ENCODE data around the gene KRT83. TPM values are rescaled to one million over a fixed set of nuclear protein-coding genes. Genes with fewer than 3 reads are reported as not detected.
"Not testable (repeated sequence)": the region's sequence is repeated elsewhere in the genome, so short reads cannot be mapped to it uniquely, and the experiment has no call there.

KRT83 gene
- total RNA-seq, 2 experiments from 2014 or later: not detected

DNA sequence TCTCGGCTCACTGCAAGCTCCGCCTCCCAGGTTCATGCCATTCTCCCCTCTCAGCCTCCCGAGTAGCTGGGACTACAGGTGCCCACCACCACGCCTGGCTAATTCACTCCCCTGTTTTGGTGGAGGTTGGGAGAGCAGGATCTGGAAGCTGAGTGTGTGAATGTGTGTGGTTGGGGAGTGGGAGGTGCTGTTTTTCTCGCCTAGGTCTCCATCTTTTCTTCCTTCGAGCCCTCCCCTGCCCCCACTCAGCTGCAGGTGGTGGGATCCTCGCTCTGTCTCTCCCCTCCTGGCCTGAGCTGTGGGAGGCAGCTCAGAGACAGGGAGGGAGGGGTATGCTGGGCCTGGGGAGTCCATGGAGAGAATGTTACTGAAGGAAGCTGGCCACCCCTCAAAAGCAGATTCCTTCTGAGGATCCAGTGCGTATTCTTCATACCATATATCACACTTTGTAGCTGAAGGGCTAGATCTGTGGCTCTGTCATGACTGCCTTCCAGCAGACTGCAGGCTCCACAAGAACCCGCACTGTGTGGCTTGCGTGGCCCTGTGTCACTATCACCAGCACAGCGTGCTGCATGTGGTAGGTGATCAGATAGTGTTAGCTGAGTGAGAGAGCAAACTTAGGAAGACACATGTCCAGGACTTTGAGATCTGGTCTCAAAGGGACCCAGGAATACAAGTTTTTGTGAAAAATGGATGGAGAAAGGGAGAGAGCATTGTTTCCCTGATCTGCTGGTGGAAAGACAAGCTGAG lies 2.8 kb downstream of the KRT83 start:
- H3K36me3 Mint-ChIP-seq (ENCODE audit: low read depth): no peaks in the 10 kb centered on the region
- DNase-seq (no peak), ATAC-seq (no peak)
- ChIA-PET POLR2A (no interaction called here), CTCF (interaction anchor here (0.6 to 1.5 kb wide), 3 partner anchors 9 to 178 kb away, joined by 3 to 5 read pairs (median 3); no protein-coding TSS in a partner anchor)
- H3K27me3 Mint-ChIP-seq: peaks cover 12% of the 10 kb centered on the region
- no peaks in the 10 kb centered on the region for H3K4me1 Mint-ChIP-seq (ENCODE audit: low read depth)
- H3K9me3 Mint-ChIP-seq: no peaks in the 10 kb centered on the region
- intact Hi-C loops (cut with micrococcal nuclease): no loop called here
- TF ChIP-seq, protein P1, sequence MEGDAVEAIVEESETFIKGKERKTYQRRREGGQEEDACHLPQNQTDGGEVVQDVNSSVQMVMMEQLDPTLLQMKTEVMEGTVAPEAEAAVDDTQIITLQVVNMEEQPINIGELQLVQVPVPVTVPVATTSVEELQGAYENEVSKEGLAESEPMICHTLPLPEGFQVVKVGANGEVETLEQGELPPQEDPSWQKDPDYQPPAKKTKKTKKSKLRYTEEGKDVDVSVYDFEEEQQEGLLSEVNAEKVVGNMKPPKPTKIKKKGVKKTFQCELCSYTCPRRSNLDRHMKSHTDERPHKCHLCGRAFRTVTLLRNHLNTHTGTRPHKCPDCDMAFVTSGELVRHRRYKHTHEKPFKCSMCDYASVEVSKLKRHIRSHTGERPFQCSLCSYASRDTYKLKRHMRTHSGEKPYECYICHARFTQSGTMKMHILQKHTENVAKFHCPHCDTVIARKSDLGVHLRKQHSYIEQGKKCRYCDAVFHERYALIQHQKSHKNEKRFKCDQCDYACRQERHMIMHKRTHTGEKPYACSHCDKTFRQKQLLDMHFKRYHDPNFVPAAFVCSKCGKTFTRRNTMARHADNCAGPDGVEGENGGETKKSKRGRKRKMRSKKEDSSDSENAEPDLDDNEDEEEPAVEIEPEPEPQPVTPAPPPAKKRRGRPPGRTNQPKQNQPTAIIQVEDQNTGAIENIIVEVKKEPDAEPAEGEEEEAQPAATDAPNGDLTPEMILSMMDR (IDR thresholded peaks at IDR 0.05): no peak
- H3K4me3 Mint-ChIP-seq: no peak overlapping the region
- H3K27ac Mint-ChIP-seq: no peak overlapping the region

DNA sequence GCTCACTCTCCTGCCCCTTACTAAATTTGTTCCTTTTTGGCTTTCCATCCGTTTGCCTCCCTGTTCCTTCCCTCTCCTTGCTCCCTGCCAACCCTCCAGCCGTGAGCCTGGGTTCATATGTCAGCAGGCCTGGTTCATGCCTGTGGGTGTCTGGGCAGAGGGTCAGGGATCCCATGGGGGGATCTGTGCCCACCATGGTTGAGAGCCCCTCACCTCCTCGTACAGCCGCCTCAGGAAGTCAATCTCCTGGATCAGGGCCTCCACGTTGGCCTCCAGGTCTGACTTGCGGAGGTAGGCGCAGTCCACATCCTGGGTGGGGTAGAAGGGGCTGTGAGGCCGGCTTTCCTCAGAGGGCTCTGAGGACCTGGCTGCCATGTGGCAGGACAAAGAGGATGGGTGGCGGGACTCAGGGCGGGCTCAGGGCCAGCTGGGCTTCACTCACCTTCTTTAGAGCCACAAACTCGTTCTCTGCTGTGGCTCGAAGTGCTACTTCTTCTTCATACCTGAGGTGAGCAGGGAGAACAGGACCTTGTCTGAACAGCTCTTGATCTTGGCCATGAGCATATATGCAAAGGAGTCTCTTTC lies 3.6 kb downstream of the KRT83 start:
- intact Hi-C loops (cut with micrococcal nuclease): no loop called here
- Mint-ChIP-seq H3K4me1 (ENCODE audit: low read depth) (no peaks in the 10 kb centered on the region), H3K9me3 (no peaks in the 10 kb centered on the region), H3K27me3 (peaks cover 14% of the 10 kb centered on the region), H3K36me3 (ENCODE audit: low read depth) (no peaks in the 10 kb centered on the region), H3K27ac (no peak overlapping the region), H3K4me3 (no peak overlapping the region)
- ATAC-seq: no peak
- ChIA-PET POLR2A (no interaction called here), CTCF (interaction anchor here (1.4 to 1.5 kb wide), 2 partner anchors 10 to 177 kb away, joined by 3 to 5 read pairs; no protein-coding TSS in a partner anchor)
- TF ChIP-seq, protein P1 (IDR thresholded peaks at IDR 0.05): no peak
- DNase-seq: no peak

DNA sequence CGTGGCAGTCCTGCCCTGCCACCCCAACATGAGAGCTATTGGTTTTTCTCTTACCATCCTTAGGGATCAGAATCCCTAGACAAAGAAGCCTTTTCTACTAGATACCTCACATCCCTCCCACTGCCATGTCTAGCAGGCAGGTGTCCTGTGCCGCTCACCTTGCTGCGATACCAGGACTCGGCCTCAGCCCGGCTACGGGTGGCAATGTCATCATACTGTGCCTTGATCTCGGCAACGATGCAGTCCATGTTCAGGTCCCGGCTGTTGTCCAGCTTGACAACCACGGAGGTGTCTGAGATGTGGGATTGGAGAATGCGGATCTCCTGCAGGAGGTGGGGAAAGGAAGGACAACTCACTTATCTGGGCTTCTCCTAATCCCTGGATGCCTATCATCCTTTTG lies 4.5 kb downstream of the KRT83 start:
- intact Hi-C loops (cut with micrococcal nuclease): no loop called here
- H3K27me3 Mint-ChIP-seq: peaks cover 12% of the 10 kb centered on the region
- ChIA-PET CTCF (interaction anchor here (2.6 kb wide), 1 partner anchor 11 kb away, joined by 11 read pairs; no protein-coding TSS in a partner anchor), POLR2A (no interaction called here)
- no peak overlapping the region for H3K27ac Mint-ChIP-seq
- H3K9me3 Mint-ChIP-seq: no peaks in the 10 kb centered on the region
- ATAC-seq (no peak), DNase-seq (no peak)
- H3K4me1 Mint-ChIP-seq (ENCODE audit: low read depth): no peaks in the 10 kb centered on the region
- H3K36me3 Mint-ChIP-seq (ENCODE audit: low read depth): no peaks in the 10 kb centered on the region
- TF ChIP-seq, protein P1 (IDR thresholded peaks at IDR 0.05): no peak
- H3K4me3 Mint-ChIP-seq: no peak overlapping the region

DNA sequence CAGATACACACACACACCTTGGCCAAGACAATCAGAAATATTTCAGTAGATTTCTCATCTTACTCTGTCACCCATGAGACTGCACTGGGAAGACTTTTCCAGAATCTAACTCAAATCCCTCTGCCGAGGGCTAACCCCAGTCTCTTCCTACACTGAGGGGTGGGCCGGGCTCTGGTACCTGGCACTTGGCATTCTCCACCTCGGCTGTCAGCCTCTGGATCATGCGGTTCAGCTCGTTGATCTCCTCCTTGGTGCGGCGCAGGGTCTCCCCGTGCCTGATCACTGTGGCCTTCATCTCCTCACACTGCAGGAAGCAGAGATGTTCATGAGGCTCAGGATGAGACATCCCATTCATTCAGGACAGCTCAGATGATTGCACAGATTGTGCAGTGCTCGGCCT lies 4.9 kb downstream of the KRT83 start:
- DNase-seq: no peak
- POLR2A ChIA-PET: no interaction called here
- H3K36me3 Mint-ChIP-seq (ENCODE audit: low read depth): no peaks in the 10 kb centered on the region
- no peak overlapping the region for H3K27ac Mint-ChIP-seq
- TF ChIP-seq, protein P1 (IDR thresholded peaks at IDR 0.05): no peak
- H3K9me3 Mint-ChIP-seq: no peaks in the 10 kb centered on the region
- peaks cover 16% of the 10 kb centered on the region for H3K27me3 Mint-ChIP-seq
- ATAC-seq: no peak
- CTCF ChIA-PET: interaction anchor here (1.3 to 2.6 kb wide), 4 partner anchors 9 to 23 kb away, joined by 3 to 11 read pairs (median 5); no protein-coding TSS in a partner anchor
- H3K4me1 Mint-ChIP-seq (ENCODE audit: low read depth): no peaks in the 10 kb centered on the region
- H3K4me3 Mint-ChIP-seq: no peak overlapping the region
- intact Hi-C loops (cut with micrococcal nuclease): no loop called here

DNA sequence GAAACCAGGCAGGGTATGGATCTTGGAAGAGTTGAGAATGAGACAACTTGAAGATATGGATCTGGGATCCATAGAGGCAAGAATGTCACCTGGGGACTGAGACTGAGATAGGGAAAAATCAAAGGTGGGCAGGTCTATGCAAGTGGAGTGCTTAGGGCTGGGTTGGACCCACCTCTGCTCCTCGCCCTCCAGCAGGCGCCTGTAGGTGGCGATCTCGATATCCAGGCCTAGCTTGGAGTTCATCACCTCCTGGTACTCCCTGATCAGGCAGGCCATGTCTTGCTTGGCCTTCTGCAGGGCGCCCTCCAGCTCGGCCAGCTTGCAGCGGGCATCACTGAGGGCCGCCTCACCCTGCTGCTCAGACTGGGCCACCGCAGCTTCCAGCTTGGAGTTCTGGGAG lies 5.5 kb downstream of the KRT83 start:
- H3K27me3 Mint-ChIP-seq: peaks cover 17% of the 10 kb centered on the region
- H3K4me1 Mint-ChIP-seq (ENCODE audit: low read depth); H3K36me3 Mint-ChIP-seq (ENCODE audit: low read depth); intact Hi-C loops (cut with micrococcal nuclease); H3K27ac Mint-ChIP-seq; POLR2A ChIA-PET; H3K9me3 Mint-ChIP-seq; H3K4me3 Mint-ChIP-seq: not testable (repeated sequence)
- peak; percentile 60 for DNase-seq
- CTCF ChIA-PET: interaction anchor here (1.3 to 2.6 kb wide), 6 partner anchors 8 to 37 kb away, joined by 3 to 11 read pairs (median 4); no protein-coding TSS in a partner anchor
- peak; percentile 34 for ATAC-seq
- TF ChIP-seq, protein P1 (IDR thresholded peaks at IDR 0.05): peak; percentile 19

Measured in activated CD8-positive, alpha-beta T cell treated with anti-CD3 and anti-CD28 coated beads for 36 hours (primary cell).